ENCODE data around the gene USP46. TPM values are rescaled to one million over a fixed set of nuclear protein-coding genes. Genes with fewer than 3 reads are reported as not detected.

USP46 gene
- total and polyA plus RNA-seq, 7 experiments from 2014 or later, result 0.89 to 11.7 (median 3.2) TPM

DNA sequence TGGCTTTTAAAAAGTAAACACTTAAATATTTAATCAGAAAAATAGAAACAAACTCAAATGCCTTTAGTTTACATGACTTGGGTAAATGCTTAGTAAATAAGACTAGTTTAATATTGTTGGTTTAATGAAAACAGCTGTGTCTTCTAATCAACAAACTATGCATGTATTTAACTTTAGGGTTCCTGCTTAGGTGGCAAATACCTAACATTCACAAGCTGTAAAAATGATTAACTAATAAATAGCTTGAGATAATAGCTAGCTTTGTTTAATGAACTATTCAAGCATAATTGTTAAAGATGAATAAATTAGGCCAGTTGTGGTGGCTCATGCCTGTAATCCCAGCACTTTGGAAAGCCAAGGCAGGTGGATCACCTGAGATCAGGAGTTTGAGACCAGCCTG lies 30.0 kb upstream of the USP46 start:
- H3K27ac ChIP-seq (ENCODE audit: low read depth, low read length), result no peak overlapping the region
- H3K27me3 ChIP-seq (ENCODE audit: control insufficient read depth in 2 of 2, insufficient read depth in 2 of 2, low read length in 2 of 2), result no peaks in the 10 kb centered on the region
- Mint-ChIP-seq H3K27ac (no peak overlapping the region), H3K4me1 (no peaks in the 10 kb centered on the region), H3K27me3 (peaks cover 8 to 30% (median 25%) of the 10 kb centered on the region in 5 donors), H3K4me3 (no peak overlapping the region), H3K9me3 (peaks cover 14 to 28% (median 20%) of the 10 kb centered on the region in 11 donors), H3K36me3 (peaks cover 2 to 21% (median 17%) of the 10 kb centered on the region in 5 donors)
- H3K36me3 ChIP-seq (ENCODE audit: control insufficient read depth in 2 of 3, insufficient read depth in 3 of 3, low read length in 3 of 3), result no peaks in the 10 kb centered on the region
- no peaks in the 10 kb centered on the region for H3K4me1 ChIP-seq (ENCODE audit: control insufficient read depth in 2 of 2, insufficient read depth in 2 of 2, low read length in 2 of 2)
- DNase-seq, result no peak
- no peak for ATAC-seq
- ChIA-PET POLR2A (no interaction called here), CTCF (interaction anchor here (1.3 kb wide), 1 partner anchor 13 kb away, joined by 3 read pairs; no protein-coding TSS in a partner anchor)
- H3K9me3 ChIP-seq (ENCODE audit: control insufficient read depth in 2 of 3, low read length in 3 of 3), result peaks cover 0 to 11% (median 0%) of the 10 kb centered on the region in 3 experiments
- H3K4me3 ChIP-seq (ENCODE audit: low read length), result no peak overlapping the region
- intact Hi-C loops (cut with micrococcal nuclease), result no loop called here

DNA sequence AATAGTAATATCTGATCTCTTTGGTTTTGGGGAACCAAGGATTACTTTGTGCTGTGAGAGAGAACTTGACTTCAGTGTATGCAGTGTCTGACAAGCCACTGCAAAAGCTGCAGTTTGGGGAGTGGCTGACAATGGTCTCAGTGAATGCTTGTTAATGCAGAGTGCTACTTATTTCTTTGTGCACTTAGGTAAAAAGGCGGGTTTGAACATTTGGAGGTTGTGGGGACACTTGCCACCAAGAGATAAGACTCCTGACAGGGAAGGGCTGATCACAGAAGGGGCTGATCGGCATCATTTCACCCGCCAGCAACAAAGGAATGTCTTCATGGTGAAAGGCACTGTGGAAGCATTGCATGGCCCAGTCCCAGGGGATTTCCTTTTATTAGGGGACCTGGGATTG lies 28.6 kb upstream of the USP46 start:
- Mint-ChIP-seq H3K36me3 (peaks cover 0 to 9% (median 5%) of the 10 kb centered on the region in 5 donors), H3K27ac (no peak overlapping the region), H3K9me3 (peaks cover 4 to 14% (median 8%) of the 10 kb centered on the region in 11 donors), H3K4me3 (no peak overlapping the region), H3K27me3 (peaks cover 4 to 22% (median 12%) of the 10 kb centered on the region in 5 donors), H3K4me1 (no peaks in the 10 kb centered on the region)
- no peak for ATAC-seq
- ChIA-PET POLR2A (no interaction called here), CTCF (no interaction called here)
- intact Hi-C loops (cut with micrococcal nuclease), result no loop called here
- H3K27me3 ChIP-seq (ENCODE audit: control insufficient read depth in 2 of 2, insufficient read depth in 2 of 2, low read length in 2 of 2), result no peaks in the 10 kb centered on the region
- H3K4me1 ChIP-seq (ENCODE audit: control insufficient read depth in 2 of 2, insufficient read depth in 2 of 2, low read length in 2 of 2), result no peaks in the 10 kb centered on the region
- H3K27ac ChIP-seq (ENCODE audit: low read depth, low read length), result no peak overlapping the region
- H3K9me3 ChIP-seq (ENCODE audit: control insufficient read depth in 2 of 3, low read length in 3 of 3), result no peaks in the 10 kb centered on the region
- no peaks in the 10 kb centered on the region for H3K36me3 ChIP-seq (ENCODE audit: control insufficient read depth in 2 of 3, insufficient read depth in 3 of 3, low read length in 3 of 3)
- H3K4me3 ChIP-seq (ENCODE audit: low read length), result no peak overlapping the region
- no peak for DNase-seq

DNA sequence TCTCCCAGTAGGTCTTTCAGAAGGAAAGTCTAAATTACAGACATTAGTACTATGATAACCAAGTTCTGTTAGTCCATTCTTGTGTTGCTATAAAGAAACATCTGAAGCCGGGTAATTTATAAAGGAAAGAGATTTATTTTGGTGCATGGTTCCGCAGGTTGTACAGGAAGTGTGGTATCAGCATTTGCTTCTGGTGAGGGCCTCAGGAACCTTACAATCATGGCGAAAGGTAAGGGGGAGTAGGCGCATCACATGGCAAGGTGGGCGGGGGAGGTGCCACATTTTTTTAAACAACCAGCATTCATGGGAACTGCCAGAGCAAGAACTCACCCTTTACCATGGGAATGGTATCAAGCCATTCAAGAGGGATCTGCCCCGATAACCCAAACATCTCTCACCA lies 26.2 kb upstream of the USP46 start:
- Mint-ChIP-seq H3K4me3 (no peak overlapping the region), H3K36me3 (peaks cover 0 to 4% (median 0%) of the 10 kb centered on the region in 5 donors), H3K27me3 (peaks cover 0 to 14% (median 5%) of the 10 kb centered on the region in 5 donors), H3K4me1 (no peaks in the 10 kb centered on the region), H3K27ac (no peak overlapping the region), H3K9me3 (no peaks in the 10 kb centered on the region)
- H3K27me3 ChIP-seq (ENCODE audit: control insufficient read depth in 2 of 2, insufficient read depth in 2 of 2, low read length in 2 of 2), result no peaks in the 10 kb centered on the region
- no peaks in the 10 kb centered on the region for H3K36me3 ChIP-seq (ENCODE audit: control insufficient read depth in 2 of 3, insufficient read depth in 3 of 3, low read length in 3 of 3)
- POLR2A ChIA-PET, result no interaction called here
- no peaks in the 10 kb centered on the region for H3K9me3 ChIP-seq (ENCODE audit: control insufficient read depth in 2 of 3, low read length in 3 of 3)
- intact Hi-C loops (cut with micrococcal nuclease), result no loop called here
- no peak overlapping the region for H3K4me3 ChIP-seq (ENCODE audit: low read length)
- ATAC-seq (no peak), DNase-seq (no peak)
- no peak overlapping the region for H3K27ac ChIP-seq (ENCODE audit: low read depth, low read length)
- no peaks in the 10 kb centered on the region for H3K4me1 ChIP-seq (ENCODE audit: control insufficient read depth in 2 of 2, insufficient read depth in 2 of 2, low read length in 2 of 2)
- CTCF ChIA-PET, result no interaction called here

DNA sequence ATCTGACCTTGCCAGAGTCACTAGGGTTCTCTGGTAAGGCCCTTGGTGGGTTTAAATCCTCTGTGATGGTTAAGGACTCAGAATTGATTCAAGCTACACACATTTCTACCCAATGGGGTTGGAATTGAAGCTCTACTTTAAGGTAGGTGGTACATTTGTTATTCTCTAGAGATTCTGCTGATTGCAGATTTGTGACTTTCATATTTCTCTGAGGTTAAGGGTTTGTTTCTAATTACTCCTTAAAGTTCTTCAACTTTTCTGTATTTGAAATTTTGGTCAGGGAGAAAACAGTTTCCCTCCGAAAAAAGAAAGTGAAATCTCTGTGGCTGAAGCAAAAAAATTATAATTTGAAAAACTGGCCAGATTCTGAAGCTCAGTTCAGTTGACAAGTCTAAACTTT lies 25.8 kb upstream of the USP46 start:
- ChIA-PET POLR2A (no interaction called here), CTCF (no interaction called here)
- H3K27me3 ChIP-seq (ENCODE audit: control insufficient read depth in 2 of 2, insufficient read depth in 2 of 2, low read length in 2 of 2), result no peaks in the 10 kb centered on the region
- no peak overlapping the region for H3K4me3 ChIP-seq (ENCODE audit: low read length)
- H3K9me3 ChIP-seq (ENCODE audit: control insufficient read depth in 2 of 3, low read length in 3 of 3), result no peaks in the 10 kb centered on the region
- no peaks in the 10 kb centered on the region for H3K4me1 ChIP-seq (ENCODE audit: control insufficient read depth in 2 of 2, insufficient read depth in 2 of 2, low read length in 2 of 2)
- DNase-seq (no peak), ATAC-seq (no peak)
- no peak overlapping the region for H3K27ac ChIP-seq (ENCODE audit: low read depth, low read length)
- Mint-ChIP-seq H3K4me3 (no peak overlapping the region), H3K27ac (no peak overlapping the region), H3K36me3 (peaks cover 0 to 4% (median 0%) of the 10 kb centered on the region in 5 donors), H3K27me3 (peaks cover 0 to 11% (median 5%) of the 10 kb centered on the region in 5 donors), H3K9me3 (no peaks in the 10 kb centered on the region), H3K4me1 (no peaks in the 10 kb centered on the region)
- intact Hi-C loops (cut with micrococcal nuclease), result no loop called here
- no peaks in the 10 kb centered on the region for H3K36me3 ChIP-seq (ENCODE audit: control insufficient read depth in 2 of 3, insufficient read depth in 3 of 3, low read length in 3 of 3)

DNA sequence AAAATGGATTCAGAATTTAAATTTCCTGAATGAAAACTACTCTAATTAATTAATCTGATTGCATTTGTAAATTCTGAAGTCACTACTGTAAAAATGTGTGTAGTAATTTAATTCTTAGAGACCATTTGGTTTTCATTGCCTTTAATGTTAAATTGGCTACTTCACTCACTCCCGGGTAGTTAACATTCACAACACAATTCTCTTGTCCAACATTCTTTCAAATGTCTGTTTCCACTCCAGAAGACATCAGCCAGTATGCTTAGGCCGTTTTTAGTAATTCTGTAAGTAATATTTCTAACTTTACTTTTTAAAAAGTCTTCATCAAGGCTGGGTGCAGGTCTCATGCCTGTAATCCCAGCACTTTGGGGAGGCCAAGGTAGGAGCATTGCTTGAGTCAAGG lies 21.3 kb upstream of the USP46 start:
- peaks cover 0 to 3% (median 0%) of the 10 kb centered on the region in 7 donors for H3K4me1 Mint-ChIP-seq
- Histone ChIP-seq H3K27me3 (ENCODE audit: control insufficient read depth in 2 of 2, insufficient read depth in 2 of 2, low read length in 2 of 2) (no peaks in the 10 kb centered on the region), H3K4me3 (ENCODE audit: low read length) (no peak overlapping the region), H3K4me1 (ENCODE audit: control insufficient read depth in 2 of 2, insufficient read depth in 2 of 2, low read length in 2 of 2) (no peaks in the 10 kb centered on the region), H3K27ac (ENCODE audit: low read depth, low read length) (no peak overlapping the region), H3K36me3 (ENCODE audit: control insufficient read depth in 2 of 3, insufficient read depth in 3 of 3, low read length in 3 of 3) (no peaks in the 10 kb centered on the region), H3K9me3 (ENCODE audit: control insufficient read depth in 2 of 3, low read length in 3 of 3) (no peaks in the 10 kb centered on the region)
- ATAC-seq, result no peak
- peaks cover 0 to 9% (median 0%) of the 10 kb centered on the region in 5 donors for H3K27me3 Mint-ChIP-seq
- no peak overlapping the region for H3K4me3 Mint-ChIP-seq
- no peak for DNase-seq
- no peaks in the 10 kb centered on the region for H3K9me3 Mint-ChIP-seq
- CTCF ChIA-PET, result no interaction called here
- no peak overlapping the region for H3K27ac Mint-ChIP-seq
- POLR2A ChIA-PET, result no interaction called here
- H3K36me3 Mint-ChIP-seq, result no peaks in the 10 kb centered on the region
- intact Hi-C loops (cut with micrococcal nuclease), result no loop called here

DNA sequence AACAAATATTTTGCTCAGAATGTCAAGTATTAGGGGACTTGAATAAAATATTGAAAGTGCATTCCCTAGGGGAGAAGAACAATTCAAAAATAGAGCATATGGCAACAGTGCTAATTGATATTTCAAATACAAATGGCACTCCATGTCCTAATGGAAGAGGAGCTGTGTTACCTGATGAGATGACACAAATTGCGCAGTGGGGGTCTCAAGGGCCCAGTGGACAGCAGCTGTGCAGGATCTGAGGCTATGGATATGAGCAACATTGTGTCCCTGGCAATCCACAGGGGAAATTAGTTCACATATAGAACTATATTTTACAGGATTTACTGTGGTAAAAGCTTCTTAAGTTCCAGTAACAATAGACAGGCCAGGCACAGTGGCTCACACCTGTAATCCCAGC lies 17.4 kb upstream of the USP46 start:
- Histone ChIP-seq H3K9me3 (ENCODE audit: control insufficient read depth in 2 of 3, low read length in 3 of 3) (no peaks in the 10 kb centered on the region), H3K27me3 (ENCODE audit: control insufficient read depth in 2 of 2, insufficient read depth in 2 of 2, low read length in 2 of 2) (no peaks in the 10 kb centered on the region), H3K4me3 (ENCODE audit: low read length) (no peak overlapping the region), H3K36me3 (ENCODE audit: control insufficient read depth in 2 of 3, insufficient read depth in 3 of 3, low read length in 3 of 3) (no peaks in the 10 kb centered on the region), H3K27ac (ENCODE audit: low read depth, low read length) (no peak overlapping the region), H3K4me1 (ENCODE audit: control insufficient read depth in 2 of 2, insufficient read depth in 2 of 2, low read length in 2 of 2) (no peaks in the 10 kb centered on the region)
- ChIA-PET POLR2A (no interaction called here), CTCF (no interaction called here)
- Mint-ChIP-seq H3K9me3 (peaks cover 0 to 12% (median 0%) of the 10 kb centered on the region in 11 donors), H3K4me1 (peaks cover 0 to 3% (median 0%) of the 10 kb centered on the region in 7 donors), H3K4me3 (no peak overlapping the region), H3K36me3 (no peaks in the 10 kb centered on the region), H3K27ac (no peak overlapping the region), H3K27me3 (peaks cover 0 to 4% (median 4%) of the 10 kb centered on the region in 5 donors)
- ATAC-seq (no peak), DNase-seq (no peak)
- intact Hi-C loops (cut with micrococcal nuclease), result no loop called here

DNA sequence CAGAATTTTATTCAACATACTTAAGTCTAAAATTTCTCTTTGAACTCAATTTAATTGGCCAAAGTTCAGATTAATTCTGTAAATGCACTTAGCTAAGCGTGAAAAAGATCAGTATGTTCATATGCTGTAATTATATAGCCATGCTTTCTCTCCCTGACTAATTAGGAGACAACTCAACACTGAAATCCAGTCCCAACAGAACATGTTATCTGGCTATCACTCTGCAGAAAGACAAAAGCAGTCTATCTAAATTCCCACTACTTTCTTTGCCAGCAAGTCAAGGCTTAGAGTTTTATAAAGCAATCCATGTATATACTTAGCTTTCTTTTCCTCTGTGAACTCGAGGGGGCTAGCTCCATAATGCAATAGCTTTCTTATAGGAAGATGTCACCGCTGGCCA lies 16.0 kb upstream of the USP46 start:
- H3K9me3 ChIP-seq (ENCODE audit: control insufficient read depth in 2 of 3, low read length in 3 of 3), result no peaks in the 10 kb centered on the region
- intact Hi-C loops (cut with micrococcal nuclease), result no loop called here
- H3K4me1 ChIP-seq (ENCODE audit: control insufficient read depth in 2 of 2, insufficient read depth in 2 of 2, low read length in 2 of 2), result no peaks in the 10 kb centered on the region
- Mint-ChIP-seq H3K4me1 (peaks cover 0 to 3% (median 0%) of the 10 kb centered on the region in 7 donors), H3K4me3 (no peak overlapping the region), H3K36me3 (no peaks in the 10 kb centered on the region), H3K27me3 (peaks cover under 1 to 8% (median 4%) of the 10 kb centered on the region in 5 donors), H3K9me3 (peaks cover 0 to 12% (median 0%) of the 10 kb centered on the region in 11 donors), H3K27ac (no peak overlapping the region)
- ATAC-seq (no peak), DNase-seq (no peak)
- no peaks in the 10 kb centered on the region for H3K27me3 ChIP-seq (ENCODE audit: control insufficient read depth in 2 of 2, insufficient read depth in 2 of 2, low read length in 2 of 2)
- ChIA-PET POLR2A (no interaction called here), CTCF (no interaction called here)
- no peak overlapping the region for H3K27ac ChIP-seq (ENCODE audit: low read depth, low read length)
- H3K4me3 ChIP-seq (ENCODE audit: low read length), result no peak overlapping the region
- H3K36me3 ChIP-seq (ENCODE audit: control insufficient read depth in 2 of 3, insufficient read depth in 3 of 3, low read length in 3 of 3), result no peaks in the 10 kb centered on the region

Measured in naive thymus-derived CD4-positive, alpha-beta T cell (primary cell).